Medulla oblongata (tissue), 1 donor: ENCODE data around the gene PAPSS1.
A peak's percentile ranks its signal among the peaks of the same experiment; 100 is the strongest.

Experiments used
- DNase-seq: peaks from one replicate; pipeline ENCODE4 v3.0.0-alpha.2; 2015; ENCODE audit errors: extremely low spot score

Gene PAPSS1

DNA sequence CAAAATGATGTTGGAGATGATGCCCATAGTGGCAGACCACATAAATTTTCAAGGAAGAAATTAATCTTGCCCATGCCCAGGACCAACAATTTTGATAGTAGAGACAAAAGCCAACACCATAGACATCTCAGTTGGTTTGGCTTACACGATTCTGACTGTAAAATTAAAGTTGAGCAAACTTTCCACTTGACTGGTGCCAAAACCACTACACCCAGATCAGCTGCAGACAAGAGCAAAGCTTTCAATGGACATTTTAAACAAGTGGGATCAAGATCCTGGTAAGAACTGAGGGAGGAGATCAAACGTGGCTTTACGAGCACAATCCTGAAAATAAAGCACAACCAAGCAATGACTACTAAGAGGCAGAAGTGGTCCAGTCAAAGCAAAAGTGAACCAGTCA, 90.7 kb downstream of the PAPSS1 start:
- DNase-seq: no peak

- DNase-seq: no peak
These were observed 94.6 kb downstream of the PAPSS1 start for GRCh38 chr4:107625391-107625902.

DNA sequence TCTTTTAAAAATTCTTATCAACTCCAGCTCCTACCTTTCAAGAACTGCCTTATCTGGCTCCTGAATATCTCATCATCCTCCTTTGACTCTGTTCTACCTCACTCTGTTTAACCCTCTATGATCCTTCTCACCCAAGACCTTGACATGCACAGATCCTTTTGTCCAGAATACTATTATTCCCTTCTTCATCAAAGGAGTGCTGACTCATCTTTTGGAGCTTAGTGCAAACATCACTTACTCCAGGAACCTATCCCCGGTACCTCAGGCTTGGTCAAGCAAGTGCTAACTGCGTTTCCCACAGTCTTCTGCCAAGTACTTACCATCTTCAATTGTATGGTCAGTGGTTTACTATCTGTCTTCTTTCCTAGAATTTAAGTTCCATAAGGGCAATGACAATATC, 96.0 kb downstream of the PAPSS1 start:
- no peak for DNase-seq

GRCh38 chr4:107622006-107622405, 98.0 kb downstream of the PAPSS1 start:
- DNase-seq: no peak

- no peak for DNase-seq
These were observed 100.3 kb downstream of the PAPSS1 start for GRCh38 chr4:107619731-107620130.

- peak; percentile 11 for DNase-seq
These were observed 101.0 kb downstream of the PAPSS1 start for GRCh38 chr4:107619066-107619465.

- DNase-seq: no peak
These were observed 101.4 kb downstream of the PAPSS1 start for GRCh38 chr4:107618656-107619055.

DNA sequence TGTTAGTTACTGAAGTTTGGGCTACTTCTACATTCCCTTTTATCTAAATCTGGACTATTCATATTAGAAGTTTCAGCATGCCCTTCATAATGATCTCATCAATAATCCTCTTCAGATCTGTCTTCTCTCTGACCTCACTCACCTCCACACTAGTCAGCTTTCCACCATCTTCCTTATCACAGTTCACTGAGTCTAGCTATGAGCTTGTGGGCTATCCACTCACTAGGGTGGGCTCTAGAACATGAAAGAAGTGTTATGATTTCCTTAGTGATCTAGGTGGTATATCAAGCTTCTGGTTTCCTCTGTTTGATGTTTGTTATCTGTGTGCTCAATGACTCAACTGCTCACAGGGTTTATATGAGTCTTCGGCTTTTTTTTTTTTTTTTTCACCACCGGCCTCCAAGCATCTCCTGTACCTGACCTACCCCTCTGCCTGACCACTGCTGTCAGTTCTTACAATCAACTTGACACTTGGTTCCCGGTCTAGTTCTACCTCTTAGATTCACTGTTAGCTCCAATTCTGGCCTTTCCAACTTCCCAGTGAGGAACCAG, 103.1 kb downstream of the PAPSS1 start:
- DNase-seq: no peak

- DNase-seq: no peak
These were observed 104.2 kb downstream of the PAPSS1 start for GRCh38 chr4:107615809-107616208.

- no peak for DNase-seq
These were observed 116.6 kb downstream of the PAPSS1 start for GRCh38 chr4:107603430-107603829.

- no peak for DNase-seq
These were observed 119.1 kb downstream of the PAPSS1 start for GRCh38 chr4:107600983-107601382.

DNA sequence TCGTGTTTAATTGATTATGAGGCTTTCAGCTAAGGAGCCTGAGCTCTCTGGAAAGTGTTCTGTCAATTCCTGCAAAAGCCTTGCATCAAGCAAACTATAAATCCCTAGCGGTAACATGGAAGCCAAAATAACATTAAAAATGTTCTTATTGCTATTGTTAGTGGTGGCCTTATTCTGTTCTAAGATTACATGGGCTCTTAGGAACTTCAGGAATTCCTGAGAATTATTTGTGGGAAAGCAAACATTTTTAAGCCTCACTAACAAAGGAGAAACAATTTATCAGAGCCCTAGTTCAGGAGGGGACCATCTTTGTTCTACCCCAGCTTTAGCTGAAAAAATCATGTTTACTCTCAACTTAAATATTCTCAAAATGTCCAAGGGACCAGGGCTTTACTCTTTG, 119.6 kb downstream of the PAPSS1 start:
- DNase-seq: no peak

GRCh38 chr4:107599841-107600240, 120.2 kb downstream of the PAPSS1 start:
- no peak for DNase-seq

DNA sequence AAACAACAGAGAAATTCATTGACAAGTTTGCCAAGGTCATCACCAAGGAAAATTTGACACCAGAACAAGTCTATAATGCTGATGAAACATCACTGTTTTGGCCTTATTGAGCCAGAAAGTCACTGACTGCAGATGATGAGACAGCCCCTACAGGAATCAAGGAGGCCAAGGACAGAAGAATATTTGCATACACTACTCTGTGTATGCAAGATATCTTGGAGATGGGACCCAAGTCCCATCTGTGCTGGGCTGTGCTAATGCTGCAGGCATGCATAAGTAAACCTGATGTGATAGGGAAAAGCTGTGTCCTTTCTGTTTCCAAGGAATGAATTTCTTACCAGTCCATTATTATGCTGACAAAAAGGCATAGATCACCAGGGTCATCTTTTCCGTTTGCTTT, 126.8 kb downstream of the PAPSS1 start:
- DNase-seq: no peak

DNA sequence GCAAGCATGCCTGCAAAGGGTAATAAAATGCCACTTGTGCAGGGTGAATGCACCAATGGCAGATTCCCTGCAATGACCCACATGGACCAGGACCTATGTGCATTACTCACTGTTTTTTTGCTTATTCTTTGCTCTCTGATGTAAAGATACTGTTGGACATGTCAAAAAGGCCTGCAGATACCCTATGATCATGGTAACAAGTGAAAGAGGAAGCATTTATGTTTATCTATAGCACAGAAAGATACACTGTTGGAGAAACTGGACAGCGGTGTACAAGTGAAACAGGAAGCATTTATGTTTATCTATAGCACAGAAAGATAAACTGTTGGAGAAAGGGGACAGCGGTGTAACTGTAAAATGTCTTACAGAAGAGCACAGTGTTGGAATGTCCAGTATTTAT, 127.5 kb downstream of the PAPSS1 start:
- no peak for DNase-seq

DNA sequence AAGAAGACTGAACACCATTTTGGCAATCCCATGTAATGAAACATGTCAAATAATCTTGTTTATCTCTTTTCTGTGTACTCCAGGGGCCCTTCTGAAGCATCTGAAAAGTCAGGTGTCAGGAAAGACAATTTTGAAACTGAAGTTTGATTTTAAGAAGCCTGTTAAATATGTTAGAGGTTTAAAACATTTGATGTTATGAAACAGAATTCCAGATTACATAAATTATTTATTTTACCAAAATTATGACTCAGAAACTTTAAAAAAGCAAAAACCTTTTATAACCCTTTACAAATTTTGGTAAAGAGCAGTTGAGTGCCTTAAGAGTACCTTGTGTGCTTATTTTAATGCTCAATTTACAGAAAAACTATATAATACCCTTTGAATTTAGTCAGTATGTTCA, 130.8 kb downstream of the PAPSS1 start:
- DNase-seq: no peak

DNA sequence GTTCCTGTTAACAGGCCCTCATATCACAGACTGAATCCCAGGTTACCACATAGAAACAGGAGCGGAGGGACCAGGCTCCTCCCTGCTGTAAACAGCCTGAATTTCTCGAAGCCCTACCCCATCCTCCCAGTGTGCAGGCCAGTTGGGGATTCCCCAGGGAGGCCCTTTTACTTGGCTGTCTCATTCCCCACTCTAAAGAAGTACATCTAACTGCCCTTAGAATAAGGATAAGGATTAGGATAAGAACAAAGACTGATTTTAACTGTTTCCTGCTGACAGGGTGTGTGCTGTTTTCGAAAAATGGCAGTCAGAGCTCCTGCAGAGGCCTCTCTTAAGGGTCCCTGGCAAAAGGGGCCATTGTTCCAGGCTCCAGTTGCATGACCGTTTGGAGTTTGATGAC, 133.7 kb downstream of the PAPSS1 start:
- no peak for DNase-seq

GRCh38 chr4:107579099-107579498, 140.9 kb downstream of the PAPSS1 start:
- DNase-seq: no peak

- DNase-seq: no peak
These were observed 141.7 kb downstream of the PAPSS1 start for GRCh38 chr4:107578321-107578720.

DNA sequence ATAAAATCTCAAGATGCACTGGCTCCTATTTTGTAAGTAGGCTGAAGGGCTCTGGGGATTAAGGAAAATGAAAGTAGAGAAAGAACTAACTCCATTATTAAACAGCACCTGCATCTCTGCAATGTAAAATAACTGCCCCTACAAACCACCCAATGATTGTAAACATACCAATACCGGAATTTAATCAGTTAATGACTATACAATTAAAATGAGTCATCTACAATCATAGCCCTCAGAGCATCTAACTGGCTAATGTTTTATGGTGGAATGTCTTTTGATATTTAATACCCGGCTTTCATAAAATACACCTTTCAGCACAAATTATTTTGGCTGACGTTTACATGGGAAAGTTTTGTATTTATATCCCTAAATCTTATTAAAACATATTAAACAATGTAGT, 142.3 kb downstream of the PAPSS1 start:
- DNase-seq: no peak

GRCh38 chr4:107575243-107575642, 144.8 kb downstream of the PAPSS1 start:
- no peak for DNase-seq

DNA sequence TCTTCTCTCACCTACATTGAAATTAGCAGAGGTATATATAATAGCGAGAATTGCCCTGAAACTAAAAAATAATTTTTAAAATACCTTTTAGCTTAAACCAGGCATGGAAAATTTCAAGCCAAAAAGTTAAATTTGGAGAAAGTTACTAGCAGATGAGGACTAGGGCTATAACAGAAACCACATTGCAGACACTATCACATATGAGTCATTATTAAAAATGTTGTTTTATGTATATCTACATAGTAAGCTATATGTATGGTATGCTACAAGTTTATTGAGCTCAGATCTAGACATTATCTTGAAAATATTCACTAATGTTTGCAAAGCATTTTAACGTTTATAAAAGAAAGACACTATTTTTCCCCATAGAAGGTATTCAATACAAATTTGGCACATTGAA, 147.8 kb downstream of the PAPSS1 start:
- no peak for DNase-seq

DNA sequence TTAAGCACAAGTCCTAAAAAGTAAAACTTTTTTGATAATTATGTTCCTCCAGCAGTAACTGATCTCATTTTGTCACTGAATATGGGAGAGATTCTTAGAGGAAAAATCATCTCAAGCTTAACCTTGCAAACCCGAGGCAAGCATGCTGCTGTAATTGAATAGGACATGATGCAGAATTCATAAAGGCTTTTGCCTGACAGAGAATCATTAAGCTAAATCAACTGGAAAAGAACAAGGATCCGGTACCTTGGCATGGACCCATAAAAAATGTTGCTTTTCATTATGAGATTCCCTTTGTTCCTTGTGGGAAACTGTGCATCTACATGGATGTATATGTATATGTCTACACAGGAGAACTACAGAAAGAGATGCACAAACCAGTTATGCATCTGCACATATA, 149.1 kb downstream of the PAPSS1 start:
- no peak for DNase-seq

DNA sequence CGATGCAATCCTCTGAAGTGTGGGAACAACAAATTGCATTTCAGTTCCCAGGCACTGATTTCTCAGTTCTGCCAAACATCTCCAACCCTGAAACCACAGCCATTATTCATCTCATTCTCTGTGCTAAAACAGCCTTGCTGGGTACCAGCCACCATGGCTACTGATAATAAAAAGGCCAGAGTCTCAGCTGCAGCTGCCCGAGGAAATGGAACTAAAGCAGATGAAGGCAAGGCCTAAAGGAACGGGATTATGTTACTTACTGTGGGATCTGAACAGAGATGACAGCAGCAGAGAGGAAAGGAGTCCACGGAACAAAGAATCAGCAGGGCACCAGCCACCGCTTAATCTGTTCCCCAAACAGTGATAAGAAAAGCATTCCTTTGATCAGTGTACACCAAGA, 155.7 kb downstream of the PAPSS1 start:
- peak; percentile 6 for DNase-seq
